Esophagus muscularis mucosa (tissue), 4 donors: ENCODE measurements around the gene COL6A1.

Experiments
- EP300 ChIP-seq: sonication (generic); formaldehyde crosslinking; IDR thresholded peaks from one replicate; pipeline ENCODE4 v1.6.1; 2017; ENCODE audit warnings: antibody characterized with exemption
- POLR2A ChIP-seq: fragments of 450-650 bp; IDR thresholded peaks from one replicate; pipeline ENCODE4 v1.6.1; 2017; ENCODE audit warnings: antibody characterized with exemption, moderate library complexity, mild to moderate bottlenecking, low read depth
- POLR2AphosphoS5 ChIP-seq, 2 donors: sonication (generic); formaldehyde crosslinking; IDR thresholded peaks; one replicate each; pipeline ENCODE4 v1.6.1; 2017; ENCODE audit warnings: antibody characterized with exemption in 2 of 2
- TF ChIP-seq, protein P1 (sequence below), 3 experiments: fragments of 200-600 bp in 2 of 3; fragments of 450-650 bp in 1 of 3; sonication (generic) in 2 of 3; IDR thresholded peaks; one replicate each; pipeline ENCODE4 v1.5.1; 2017 to 2019; ENCODE audit warnings: antibody characterized with exemption in 3 of 3, mild to moderate bottlenecking in 2 of 3, moderate library complexity in 1 of 3

DNA sequence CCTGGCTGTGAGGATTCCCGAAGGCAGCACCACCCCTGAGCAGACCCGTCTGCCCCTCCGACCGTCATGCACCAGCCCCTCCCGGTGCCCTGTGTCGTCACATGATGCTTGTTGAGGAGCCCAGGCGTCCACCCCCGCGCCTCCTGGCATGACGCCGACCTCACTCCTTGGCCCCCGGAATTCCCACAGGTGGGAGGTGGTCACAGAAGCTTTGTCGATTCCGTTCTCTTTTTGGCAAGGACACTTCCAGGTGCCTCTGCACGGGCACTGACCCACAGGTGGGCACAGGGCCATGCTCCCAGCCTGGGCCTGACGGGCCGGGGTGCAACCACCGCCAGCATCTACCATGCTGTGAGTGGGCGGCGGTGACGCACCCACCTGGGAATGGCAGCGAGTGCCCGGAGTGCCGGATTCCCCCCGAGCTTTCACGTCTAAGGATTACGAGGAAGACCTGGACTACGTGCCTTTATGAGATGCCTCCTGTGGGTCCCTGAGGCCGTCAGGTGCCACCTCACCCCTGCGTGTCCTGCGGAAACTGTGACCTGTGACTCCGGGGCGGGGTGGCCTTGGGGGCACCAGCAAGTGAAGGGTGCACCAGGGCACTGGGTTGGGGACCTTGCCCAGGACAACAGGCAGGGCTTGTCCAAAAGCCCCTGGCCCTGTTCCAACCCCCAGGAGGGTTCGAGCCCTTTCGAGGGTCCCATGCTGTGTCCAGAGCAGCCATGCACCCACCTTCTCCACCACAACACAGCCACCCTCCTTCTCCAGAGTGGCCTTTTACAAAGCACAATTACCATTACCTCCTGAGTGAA is 31.4 kb upstream of the COL6A1 start:
- TF ChIP-seq EP300 (no peak), POLR2A (no peak), POLR2AphosphoS5 (IDR thresholded peaks at IDR 0.05) (no peak)
- TF ChIP-seq, protein P1, sequence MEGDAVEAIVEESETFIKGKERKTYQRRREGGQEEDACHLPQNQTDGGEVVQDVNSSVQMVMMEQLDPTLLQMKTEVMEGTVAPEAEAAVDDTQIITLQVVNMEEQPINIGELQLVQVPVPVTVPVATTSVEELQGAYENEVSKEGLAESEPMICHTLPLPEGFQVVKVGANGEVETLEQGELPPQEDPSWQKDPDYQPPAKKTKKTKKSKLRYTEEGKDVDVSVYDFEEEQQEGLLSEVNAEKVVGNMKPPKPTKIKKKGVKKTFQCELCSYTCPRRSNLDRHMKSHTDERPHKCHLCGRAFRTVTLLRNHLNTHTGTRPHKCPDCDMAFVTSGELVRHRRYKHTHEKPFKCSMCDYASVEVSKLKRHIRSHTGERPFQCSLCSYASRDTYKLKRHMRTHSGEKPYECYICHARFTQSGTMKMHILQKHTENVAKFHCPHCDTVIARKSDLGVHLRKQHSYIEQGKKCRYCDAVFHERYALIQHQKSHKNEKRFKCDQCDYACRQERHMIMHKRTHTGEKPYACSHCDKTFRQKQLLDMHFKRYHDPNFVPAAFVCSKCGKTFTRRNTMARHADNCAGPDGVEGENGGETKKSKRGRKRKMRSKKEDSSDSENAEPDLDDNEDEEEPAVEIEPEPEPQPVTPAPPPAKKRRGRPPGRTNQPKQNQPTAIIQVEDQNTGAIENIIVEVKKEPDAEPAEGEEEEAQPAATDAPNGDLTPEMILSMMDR (IDR thresholded peaks at IDR 0.05): no peak
